Measurements from ENCODE around the gene ANGPTL5. TPM values are rescaled to one million over a fixed set of nuclear protein-coding genes. Genes with fewer than 3 reads are reported as not detected.

The ANGPTL5 gene
- total and polyA plus RNA-seq, 5 experiments from 2014 or later, result not detected

Other genes starting within 250 kb of the ANGPTL5 start
- gene CEP126, start 1.5 kb downstream of the ANGPTL5 start, total RNA-seq, result 1 to 10 TPM; 3.4 to 3.8 TPM
- gene CEP126, start 1.5 kb downstream of the ANGPTL5 start, polyA plus RNA-seq, result under 1 TPM; 0.19 to 0.62 (median 0.56) TPM
- not detected for gene CFAP300, start 130.9 kb upstream of the ANGPTL5 start, total RNA-seq
- gene CFAP300, start 130.9 kb upstream of the ANGPTL5 start, polyA plus RNA-seq, result not detected
- not detected for gene YAP1, start 193.9 kb upstream of the ANGPTL5 start, total RNA-seq
- not detected for gene YAP1, start 193.9 kb upstream of the ANGPTL5 start, polyA plus RNA-seq